Measurements from ENCODE around the gene FAM13C.

DNA sequence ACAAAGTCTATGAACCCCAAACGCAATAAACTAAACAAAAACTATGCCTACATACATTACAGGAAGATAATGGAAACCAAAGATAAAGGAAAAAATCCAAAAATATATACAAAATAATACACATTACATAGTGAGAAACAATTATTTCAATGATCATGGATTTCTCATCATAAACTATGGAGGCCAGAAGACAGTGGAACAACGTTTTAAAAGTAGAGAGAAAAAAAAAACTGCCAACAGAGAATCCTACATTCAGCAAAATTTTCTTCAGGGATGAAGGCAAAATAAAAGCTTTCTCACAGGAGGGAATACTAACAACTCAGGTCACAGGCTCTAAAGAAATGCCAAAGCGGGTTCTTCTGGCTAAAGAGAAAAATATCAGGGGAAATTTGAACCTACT, 42.9 kb upstream of the FAM13C start:
- TF ChIP-seq TAF1 (IDR thresholded peaks at IDR 0.05; ENCODE audit: low read depth, low read length) (no peak), POLR2A (IDR thresholded peaks at IDR 0.05; ENCODE audit: low read depth, low read length) (no peak), PAX5 (IDR thresholded peaks at IDR 0.05; ENCODE audit: insufficient read depth, low read length, severe bottlenecking) (no peak), POLR2AphosphoS5 (IDR thresholded peaks at IDR 0.05; ENCODE audit: low read depth, low read length) (no peak)

Measured in GM12891 (cell line).